Thyroid gland (tissue), 4 donors: ENCODE data around the gene PDHA1. TPM values are rescaled to one million over a fixed set of nuclear protein-coding genes. Genes with fewer than 3 reads are reported as not detected.

Source experiments
- DNase-seq, 2 donors: peaks; one replicate each; pipeline ENCODE4 v3.0.0-alpha.2; 2019
- H3K27ac ChIP-seq, 3 donors: fragments of 200-600 bp; sonication (generic); 1 replicate in 2 of 3; 2 replicates in 1 of 3; pipeline ENCODE4 v1.5.1; 2016 to 2019; ENCODE audit warnings: mild to moderate bottlenecking in 1 of 3, moderate library complexity in 1 of 3
- H3K27me3 ChIP-seq: fragments of 200-600 bp; sonication (generic); one replicate; pipeline ENCODE4 v1.5.1; 2019
- H3K36me3 ChIP-seq, 2 donors: fragments of 200-600 bp; sonication (generic); one replicate each; pipeline ENCODE4 v1.5.1; 2016 to 2019
- H3K4me1 ChIP-seq, 2 donors: fragments of 200-600 bp; sonication (generic); one replicate each; pipeline ENCODE4 v1.5.1; 2017 to 2019
- H3K4me3 ChIP-seq, 3 donors: fragments of 200-600 bp; sonication (generic); replicated peaks in 1 of 3; 1 replicate in 2 of 3; 2 replicates in 1 of 3; pipeline ENCODE4 v1.5.1; 2016; ENCODE audit warnings: mild to moderate bottlenecking in 1 of 3
- H3K9me3 ChIP-seq: fragments of 200-600 bp; sonication (generic); one replicate; pipeline ENCODE4 v1.5.1; 2017
- CTCF ChIP-seq, 6 experiments: fragments of 200-600 bp in 3 of 6; fragments of 450-650 bp in 3 of 6; sonication (generic) in 3 of 6; IDR thresholded peaks; one replicate each; pipeline ENCODE4 v1.5.1; 2016 to 2019; ENCODE audit warnings: antibody characterized with exemption in 6 of 6, mild to moderate bottlenecking in 2 of 6, inconsistent platforms in 1 of 6, moderate library complexity in 1 of 6
- POLR2A ChIP-seq, 2 donors: fragments of 450-650 bp; IDR thresholded peaks; one replicate each; pipeline ENCODE4 v1.6.1; 2017; ENCODE audit warnings: antibody characterized with exemption in 2 of 2, mild to moderate bottlenecking in 2 of 2, moderate library complexity in 1 of 2
- WGBS, 2 donors: methylation state at CpG; one replicate each; pipeline ENCODE4 v1.1.5; 2017; 5-methylcytosine and 5-hydroxymethylcytosine counted together
- intact Hi-C: fragments of 100-400 bp; cut with DNase I; formaldehyde crosslinking; loops from one replicate; pipeline ENCODE4 v1.15.1; 2023
- total RNA-seq, 4 donors: library from RNA; depleted of rRNA; stranded (reverse); fragments of >200 nt; gene quantifications; one replicate each; pipeline ENCODE4 v1.2.3, GENCODE V29; 2016

PDHA1 gene
- total RNA-seq, 4 donors from 2014 or later: 102 to 131 (median 123) TPM

GRCh38 chrX:19349264-19349663 lies 5.5 kb downstream of the PDHA1 start:
- H3K4me1 ChIP-seq: no peaks in the 10 kb centered on the region
- intact Hi-C loops: no loop called here
- no peaks in the 10 kb centered on the region for H3K27me3 ChIP-seq
- 86 to 87% methylated on average over 2 of the region's 2 CpGs for WGBS, 2 donors
- TF ChIP-seq POLR2A (IDR thresholded peaks at IDR 0.05): no peak
- TF ChIP-seq CTCF (IDR thresholded peaks at IDR 0.05): no peak
- DNase-seq: no peak
- peaks cover 7 to 37% of the 10 kb centered on the region in 2 donors for H3K36me3 ChIP-seq
- H3K9me3 ChIP-seq: no peaks in the 10 kb centered on the region
- no peak overlapping the region for H3K27ac ChIP-seq
- H3K4me3 ChIP-seq: no peak overlapping the region

GRCh38 chrX:19350941-19351384 lies 7.2 kb downstream of the PDHA1 start:
- no peak overlapping the region for H3K4me3 ChIP-seq
- 73 to 82% methylated on average over 8 of the region's 8 CpGs for WGBS, 2 donors
- TF ChIP-seq CTCF (IDR thresholded peaks at IDR 0.05): no peak
- TF ChIP-seq POLR2A (IDR thresholded peaks at IDR 0.05): no peak
- intact Hi-C loops: no loop called here
- no peaks in the 10 kb centered on the region for H3K27me3 ChIP-seq
- peaks cover 7 to 50% of the 10 kb centered on the region in 2 donors for H3K36me3 ChIP-seq
- DNase-seq: no peak
- no peaks in the 10 kb centered on the region for H3K4me1 ChIP-seq
- H3K27ac ChIP-seq: no peak overlapping the region
- no peaks in the 10 kb centered on the region for H3K9me3 ChIP-seq

- 93 to 95% methylated on average over 6 of the region's 6 CpGs for WGBS, 2 donors
These were observed 10.9 kb downstream of the PDHA1 start for GRCh38 chrX:19354625-19355024.

GRCh38 chrX:19358521-19358920 lies 14.8 kb downstream of the PDHA1 start:
- intact Hi-C loops: no loop called here
- WGBS, 2 donors: 94 to 95% methylated on average over 7 of the region's 7 CpGs
- H3K4me3 ChIP-seq: no peak overlapping the region
- peaks cover 14 to 62% of the 10 kb centered on the region in 2 donors for H3K36me3 ChIP-seq
- no peak for TF ChIP-seq POLR2A (IDR thresholded peaks at IDR 0.05)
- TF ChIP-seq CTCF (IDR thresholded peaks at IDR 0.05): no peak
- DNase-seq: no peak
- H3K9me3 ChIP-seq: no peaks in the 10 kb centered on the region
- H3K27me3 ChIP-seq: no peaks in the 10 kb centered on the region
- H3K4me1 ChIP-seq: no peaks in the 10 kb centered on the region
- no peak overlapping the region for H3K27ac ChIP-seq

More at GRCh38 chrX:19354625-19355024, 10.9 kb downstream of the PDHA1 start:
- peaks cover 14 to 82% of the 10 kb centered on the region in 2 donors for H3K36me3 ChIP-seq
- intact Hi-C loops: no loop called here
- no peak overlapping the region for H3K27ac ChIP-seq
- H3K4me3 ChIP-seq: no peak overlapping the region
- TF ChIP-seq CTCF (IDR thresholded peaks at IDR 0.05) (no peak), POLR2A (IDR thresholded peaks at IDR 0.05) (no peak)
- DNase-seq: no peak
- H3K27me3 ChIP-seq: no peaks in the 10 kb centered on the region
- no peaks in the 10 kb centered on the region for H3K4me1 ChIP-seq
- no peaks in the 10 kb centered on the region for H3K9me3 ChIP-seq

DNA sequence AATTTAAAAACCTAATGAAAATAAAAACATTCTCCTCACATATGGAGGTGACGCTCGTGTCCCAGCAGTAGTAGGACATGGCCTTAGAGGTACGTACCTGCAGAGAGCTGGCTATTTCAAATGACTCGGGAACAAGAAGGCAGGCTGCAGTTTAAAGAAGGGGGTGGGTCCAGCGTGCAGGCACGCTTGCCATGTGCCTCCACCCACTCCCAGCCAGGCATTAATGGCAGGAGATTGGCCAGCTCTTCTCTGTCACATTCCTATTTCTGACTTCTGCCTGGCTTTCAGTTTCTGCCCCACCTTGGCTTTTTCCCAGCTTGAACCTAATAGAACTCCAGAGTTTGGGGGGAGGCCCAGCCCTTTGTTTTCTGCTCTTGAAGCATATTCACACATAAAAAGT lies 17.2 kb downstream of the PDHA1 start:
- no peak for TF ChIP-seq CTCF (IDR thresholded peaks at IDR 0.05)
- no peak overlapping the region for H3K27ac ChIP-seq
- peaks cover 14 to 48% of the 10 kb centered on the region in 2 donors for H3K36me3 ChIP-seq
- no peaks in the 10 kb centered on the region for H3K4me1 ChIP-seq
- H3K9me3 ChIP-seq: no peaks in the 10 kb centered on the region
- H3K4me3 ChIP-seq: no peak overlapping the region
- no peak for DNase-seq
- H3K27me3 ChIP-seq: no peaks in the 10 kb centered on the region
- intact Hi-C loops: no loop called here
- WGBS, 2 donors: 86 to 91% methylated on average over 5 to 6 of the region's 6 CpGs
